Measurements from ENCODE around the gene COL18A1. TPM values are rescaled to one million over a fixed set of nuclear protein-coding genes. Genes with fewer than 3 reads are reported as not detected.

The COL18A1 gene
- total and polyA plus RNA-seq, 4 donors: 44.9 to 308 (median 232) TPM

DNA sequence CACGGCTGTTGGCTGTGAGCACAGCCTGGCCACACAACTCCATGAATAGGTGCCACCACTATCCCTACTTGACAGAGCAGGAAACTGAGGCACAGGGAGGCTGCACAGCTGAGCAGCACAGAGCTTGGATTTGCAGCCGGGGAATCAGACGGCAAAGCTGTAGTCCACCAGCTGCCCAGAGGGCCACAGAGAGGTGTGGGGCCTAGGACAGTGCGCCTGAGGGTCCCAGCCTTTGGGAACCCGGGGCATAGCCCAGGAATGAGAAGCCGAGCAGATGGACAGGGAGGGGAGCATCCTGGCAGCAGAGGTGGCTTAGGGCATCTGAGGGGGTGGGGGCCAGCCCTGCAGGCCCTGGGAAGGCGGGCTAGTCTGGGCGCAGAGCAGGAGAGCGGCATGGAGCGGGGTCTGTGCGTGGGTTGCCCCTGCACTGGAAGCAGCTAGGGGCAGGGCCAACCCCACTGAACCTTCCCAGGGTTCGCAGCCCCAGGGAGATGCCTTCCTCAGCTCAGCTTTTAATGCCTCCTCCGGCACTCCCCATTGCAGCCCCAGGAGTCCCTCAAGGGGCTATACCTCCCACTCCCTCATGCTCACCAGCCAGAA, 46.2 kb upstream of the COL18A1 start (continued):
- TF ChIP-seq, protein P1, sequence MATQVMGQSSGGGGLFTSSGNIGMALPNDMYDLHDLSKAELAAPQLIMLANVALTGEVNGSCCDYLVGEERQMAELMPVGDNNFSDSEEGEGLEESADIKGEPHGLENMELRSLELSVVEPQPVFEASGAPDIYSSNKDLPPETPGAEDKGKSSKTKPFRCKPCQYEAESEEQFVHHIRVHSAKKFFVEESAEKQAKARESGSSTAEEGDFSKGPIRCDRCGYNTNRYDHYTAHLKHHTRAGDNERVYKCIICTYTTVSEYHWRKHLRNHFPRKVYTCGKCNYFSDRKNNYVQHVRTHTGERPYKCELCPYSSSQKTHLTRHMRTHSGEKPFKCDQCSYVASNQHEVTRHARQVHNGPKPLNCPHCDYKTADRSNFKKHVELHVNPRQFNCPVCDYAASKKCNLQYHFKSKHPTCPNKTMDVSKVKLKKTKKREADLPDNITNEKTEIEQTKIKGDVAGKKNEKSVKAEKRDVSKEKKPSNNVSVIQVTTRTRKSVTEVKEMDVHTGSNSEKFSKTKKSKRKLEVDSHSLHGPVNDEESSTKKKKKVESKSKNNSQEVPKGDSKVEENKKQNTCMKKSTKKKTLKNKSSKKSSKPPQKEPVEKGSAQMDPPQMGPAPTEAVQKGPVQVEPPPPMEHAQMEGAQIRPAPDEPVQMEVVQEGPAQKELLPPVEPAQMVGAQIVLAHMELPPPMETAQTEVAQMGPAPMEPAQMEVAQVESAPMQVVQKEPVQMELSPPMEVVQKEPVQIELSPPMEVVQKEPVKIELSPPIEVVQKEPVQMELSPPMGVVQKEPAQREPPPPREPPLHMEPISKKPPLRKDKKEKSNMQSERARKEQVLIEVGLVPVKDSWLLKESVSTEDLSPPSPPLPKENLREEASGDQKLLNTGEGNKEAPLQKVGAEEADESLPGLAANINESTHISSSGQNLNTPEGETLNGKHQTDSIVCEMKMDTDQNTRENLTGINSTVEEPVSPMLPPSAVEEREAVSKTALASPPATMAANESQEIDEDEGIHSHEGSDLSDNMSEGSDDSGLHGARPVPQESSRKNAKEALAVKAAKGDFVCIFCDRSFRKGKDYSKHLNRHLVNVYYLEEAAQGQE (IDR thresholded peaks at IDR 0.05): no peak
- TF ChIP-seq RAD21 (IDR thresholded peaks at IDR 0.05) (no peak), SP1 (IDR thresholded peaks at IDR 0.05) (no peak), JUND (IDR thresholded peaks at IDR 0.05) (no peak), FOXA1 (IDR thresholded peaks at IDR 0.05) (no peak), NR2F2 (IDR thresholded peaks at IDR 0.05) (no peak), HNF4G (IDR thresholded peaks at IDR 0.05) (no peak)
- TF ChIP-seq, protein P2, sequence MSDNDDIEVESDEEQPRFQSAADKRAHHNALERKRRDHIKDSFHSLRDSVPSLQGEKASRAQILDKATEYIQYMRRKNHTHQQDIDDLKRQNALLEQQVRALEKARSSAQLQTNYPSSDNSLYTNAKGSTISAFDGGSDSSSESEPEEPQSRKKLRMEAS (IDR thresholded peaks at IDR 0.05): no peak

DNA sequence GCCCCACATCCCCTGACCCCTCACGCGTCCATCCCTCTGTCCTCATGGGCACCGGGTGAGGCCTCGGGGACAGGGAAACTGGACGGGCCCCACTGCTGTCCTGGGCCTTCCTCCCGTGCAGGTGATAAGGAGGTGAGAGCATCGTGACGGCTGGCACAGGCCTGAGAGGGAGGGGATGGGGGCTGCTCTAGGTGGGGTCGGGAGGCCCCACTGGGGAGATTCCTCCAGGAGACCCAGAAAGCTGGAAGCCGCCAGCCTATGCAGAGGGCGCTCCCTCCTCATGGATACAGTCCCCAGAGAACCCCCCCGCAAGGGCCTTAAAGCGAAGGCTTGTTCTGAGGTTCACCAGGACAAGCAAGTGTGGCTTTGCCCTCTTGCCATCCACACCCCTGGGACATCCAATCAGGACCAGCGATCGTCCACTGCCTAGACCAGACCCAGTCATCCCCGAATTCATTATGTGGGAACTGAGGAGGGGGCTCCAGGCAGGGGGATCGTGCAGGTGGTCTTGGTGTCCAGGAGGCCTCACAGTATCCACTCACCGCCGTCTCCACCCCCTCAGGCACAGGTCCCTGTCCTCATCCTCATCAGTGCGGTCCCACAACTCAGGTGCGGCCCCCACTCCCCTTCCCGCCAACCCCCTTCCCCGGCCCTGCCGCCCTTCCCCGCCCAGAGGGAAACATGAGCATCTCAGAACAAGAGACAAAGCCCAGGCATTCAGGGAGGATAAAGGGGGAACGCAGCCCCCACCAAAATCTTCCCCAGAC, 45.3 kb upstream of the COL18A1 start:
- Histone ChIP-seq H3K36me3 (ENCODE audit: control insufficient read depth in 4 of 4, insufficient read depth in 3 of 4, low read depth in 1 of 4, low read length in 3 of 4) (no peaks in the 10 kb centered on the region), H3K27me3 (ENCODE audit: control insufficient read depth in 4 of 4, insufficient read depth in 4 of 4, low read length in 3 of 4) (no peaks in the 10 kb centered on the region), H3K4me3 (ENCODE audit: low read depth in 1 of 3, low read length in 3 of 3) (no peak overlapping the region), H3K9ac (ENCODE audit: low read depth in 1 of 2, low read length in 2 of 2) (no peak overlapping the region), H3K4me1 (ENCODE audit: control insufficient read depth in 4 of 4, insufficient read depth in 4 of 4, low read length in 3 of 4) (peaks cover 0 to 4% (median 0%) of the 10 kb centered on the region in 4 donors), H3K27ac (ENCODE audit: low read depth in 1 of 2, low read length in 2 of 2) (no peak overlapping the region), H3K9me3 (ENCODE audit: control insufficient read depth in 4 of 4, low read length in 3 of 4) (no peaks in the 10 kb centered on the region)
- TF ChIP-seq YY1 (IDR thresholded peaks at IDR 0.05): no peak
- no peak for DNase-seq (ENCODE audit: low spot score)
- WGBS: 85% methylated on average over 26 of the region's 26 CpGs

DNA sequence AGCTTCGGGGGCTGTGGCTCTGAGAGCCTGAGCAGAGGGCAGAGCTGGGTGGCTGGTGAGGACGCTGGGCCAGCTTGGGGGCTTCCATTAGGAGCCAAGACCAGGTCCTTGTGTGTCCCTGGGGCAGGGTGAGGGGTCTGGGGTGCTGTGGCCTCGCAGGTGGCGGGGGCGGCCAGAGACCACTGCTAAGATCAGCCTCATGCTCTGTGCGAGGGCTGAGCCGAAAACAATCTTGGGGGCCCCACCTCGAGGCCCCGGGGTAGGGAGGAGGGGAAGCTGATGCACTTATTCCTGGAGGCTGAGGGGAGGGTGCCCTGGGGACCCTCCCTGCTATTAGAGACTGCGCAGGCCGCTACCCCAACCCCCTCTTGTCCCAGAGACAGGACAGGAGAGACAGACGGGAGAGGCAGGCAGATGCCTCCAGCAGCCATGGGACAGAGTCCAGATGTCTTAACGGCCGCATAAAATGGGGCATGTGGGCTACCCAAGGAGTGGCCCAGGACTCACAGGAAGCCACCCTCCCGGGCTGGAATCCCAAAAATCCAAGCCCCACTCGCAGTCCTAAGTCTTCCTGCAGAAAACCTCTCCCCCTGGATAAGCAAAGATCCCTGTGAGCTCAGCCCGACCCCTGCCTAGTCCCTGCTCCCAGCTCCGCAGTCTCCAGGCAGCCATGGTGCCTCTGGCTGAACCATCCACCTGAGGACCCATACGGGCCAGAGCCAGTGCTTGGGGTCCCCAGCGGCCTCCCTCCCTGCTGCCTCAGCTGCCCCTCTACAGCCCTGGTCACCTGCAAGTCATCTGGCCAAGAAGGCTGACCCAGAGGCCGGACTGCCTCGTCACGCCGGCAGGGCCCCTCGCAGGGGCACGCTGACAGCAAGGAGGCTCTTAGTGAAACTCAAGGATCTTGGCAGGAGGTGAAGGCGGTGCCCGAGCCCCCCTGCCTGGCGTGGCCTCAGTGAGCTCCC, 43.6 kb upstream of the COL18A1 start:
- Histone ChIP-seq H3K4me3 (ENCODE audit: low read depth in 1 of 3, low read length in 3 of 3) (no peak overlapping the region), H3K27ac (ENCODE audit: low read depth in 1 of 2, low read length in 2 of 2) (no peak overlapping the region), H3K9me3 (ENCODE audit: control insufficient read depth in 4 of 4, low read length in 3 of 4) (no peaks in the 10 kb centered on the region), H3K36me3 (ENCODE audit: control insufficient read depth in 4 of 4, insufficient read depth in 3 of 4, low read depth in 1 of 4, low read length in 3 of 4) (no peaks in the 10 kb centered on the region), H3K4me1 (ENCODE audit: control insufficient read depth in 4 of 4, insufficient read depth in 4 of 4, low read length in 3 of 4) (peaks cover 0 to 4% (median 0%) of the 10 kb centered on the region in 4 donors), H3K9ac (ENCODE audit: low read depth in 1 of 2, low read length in 2 of 2) (no peak overlapping the region), H3K27me3 (ENCODE audit: control insufficient read depth in 4 of 4, insufficient read depth in 4 of 4, low read length in 3 of 4) (no peaks in the 10 kb centered on the region)
- TF ChIP-seq, protein P3, sequence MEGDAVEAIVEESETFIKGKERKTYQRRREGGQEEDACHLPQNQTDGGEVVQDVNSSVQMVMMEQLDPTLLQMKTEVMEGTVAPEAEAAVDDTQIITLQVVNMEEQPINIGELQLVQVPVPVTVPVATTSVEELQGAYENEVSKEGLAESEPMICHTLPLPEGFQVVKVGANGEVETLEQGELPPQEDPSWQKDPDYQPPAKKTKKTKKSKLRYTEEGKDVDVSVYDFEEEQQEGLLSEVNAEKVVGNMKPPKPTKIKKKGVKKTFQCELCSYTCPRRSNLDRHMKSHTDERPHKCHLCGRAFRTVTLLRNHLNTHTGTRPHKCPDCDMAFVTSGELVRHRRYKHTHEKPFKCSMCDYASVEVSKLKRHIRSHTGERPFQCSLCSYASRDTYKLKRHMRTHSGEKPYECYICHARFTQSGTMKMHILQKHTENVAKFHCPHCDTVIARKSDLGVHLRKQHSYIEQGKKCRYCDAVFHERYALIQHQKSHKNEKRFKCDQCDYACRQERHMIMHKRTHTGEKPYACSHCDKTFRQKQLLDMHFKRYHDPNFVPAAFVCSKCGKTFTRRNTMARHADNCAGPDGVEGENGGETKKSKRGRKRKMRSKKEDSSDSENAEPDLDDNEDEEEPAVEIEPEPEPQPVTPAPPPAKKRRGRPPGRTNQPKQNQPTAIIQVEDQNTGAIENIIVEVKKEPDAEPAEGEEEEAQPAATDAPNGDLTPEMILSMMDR (IDR thresholded peaks at IDR 0.05; ENCODE audit: low read depth, low read length, missing input control): no peak
- no peak for TF ChIP-seq YY1 (IDR thresholded peaks at IDR 0.05)
- TF ChIP-seq FOXA1 (IDR thresholded peaks at IDR 0.05): no peak
- no peak for TF ChIP-seq HNF4G (IDR thresholded peaks at IDR 0.05)
- 84% methylated on average over 29 of the region's 29 CpGs for WGBS
- DNase-seq (ENCODE audit: low spot score): no peak

Measured in liver (tissue), 9 donors.